Ecto neural progenitor cell (in vitro differentiated cells): Measurements from ENCODE around the gene ATXN7L1.
"Not testable (repeated sequence)": the region's sequence is repeated elsewhere in the genome, so short reads cannot be mapped to it uniquely, and the experiment has no call there.

ENCODE experiments used
- DNase-seq: peaks from one replicate; pipeline ENCODE4 v3.0.0-alpha.2; 2018; ENCODE audit warnings: low spot score

The ATXN7L1 gene

GRCh38 chr7:105613611-105614330, 262.6 kb downstream of the ATXN7L1 start:
- DNase-seq: no peak

DNA sequence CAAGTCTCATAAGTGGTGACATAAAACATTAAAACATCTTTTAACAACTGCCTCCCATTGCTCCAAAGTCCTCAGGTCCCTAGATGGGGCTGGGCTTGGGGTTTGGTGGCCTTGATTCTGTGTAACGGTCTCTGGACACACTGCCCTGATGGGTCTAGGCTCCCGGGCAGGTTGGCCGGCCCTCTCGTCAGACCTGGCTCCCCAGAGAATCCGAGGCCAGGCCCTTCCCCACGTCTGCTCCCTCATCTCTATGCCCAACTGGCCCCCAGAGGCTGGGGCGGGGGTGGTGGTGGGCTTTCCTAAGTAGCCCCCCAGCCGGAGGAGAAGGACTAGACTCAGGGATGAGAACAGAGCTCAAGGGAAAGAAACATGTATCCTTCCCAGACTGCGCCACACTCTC, 263.6 kb downstream of the ATXN7L1 start:
- no peak for DNase-seq

- DNase-seq: no peak
Measured at GRCh38 chr7:105611856-105612775, 264.3 kb downstream of the ATXN7L1 start.

DNA sequence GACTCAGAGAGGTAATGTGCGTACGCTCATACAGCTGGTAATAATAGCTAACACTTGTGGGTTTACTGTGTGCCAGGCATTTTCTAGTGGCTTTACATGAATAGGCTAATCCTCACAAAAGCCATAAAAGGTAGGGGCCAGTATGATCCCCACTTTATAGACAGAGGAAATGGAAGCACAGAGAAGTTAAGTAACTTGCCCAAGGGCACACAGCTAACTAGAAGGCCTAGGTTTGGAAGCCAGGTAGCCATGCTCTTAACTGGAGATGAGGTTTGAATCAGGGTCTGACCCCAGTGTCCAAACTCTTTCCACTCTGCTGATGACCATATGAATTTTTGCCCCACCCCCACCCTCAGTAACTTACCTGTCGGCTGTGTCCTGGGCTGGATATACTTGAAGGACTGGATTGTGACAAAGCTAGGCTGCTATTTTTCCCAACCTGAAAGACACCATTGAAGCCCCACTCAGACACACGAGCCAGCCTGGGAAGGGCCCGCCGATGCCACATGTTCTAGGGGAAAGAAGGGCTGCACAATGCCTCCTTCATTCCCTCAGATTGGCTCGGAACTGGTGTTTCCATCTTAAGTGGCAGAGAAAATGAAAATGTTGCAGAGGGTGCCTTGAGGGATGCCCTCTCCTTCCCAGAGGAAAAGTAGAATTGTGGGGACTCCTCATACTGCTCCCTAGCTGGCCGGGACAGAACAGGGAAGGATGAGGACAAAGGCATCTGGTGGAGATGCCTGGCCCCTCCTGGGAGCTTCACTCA, 266.1 kb downstream of the ATXN7L1 start:
- no peak for DNase-seq

- no peak for DNase-seq
Measured at GRCh38 chr7:105602325-105603305, 273.8 kb downstream of the ATXN7L1 start.

DNA sequence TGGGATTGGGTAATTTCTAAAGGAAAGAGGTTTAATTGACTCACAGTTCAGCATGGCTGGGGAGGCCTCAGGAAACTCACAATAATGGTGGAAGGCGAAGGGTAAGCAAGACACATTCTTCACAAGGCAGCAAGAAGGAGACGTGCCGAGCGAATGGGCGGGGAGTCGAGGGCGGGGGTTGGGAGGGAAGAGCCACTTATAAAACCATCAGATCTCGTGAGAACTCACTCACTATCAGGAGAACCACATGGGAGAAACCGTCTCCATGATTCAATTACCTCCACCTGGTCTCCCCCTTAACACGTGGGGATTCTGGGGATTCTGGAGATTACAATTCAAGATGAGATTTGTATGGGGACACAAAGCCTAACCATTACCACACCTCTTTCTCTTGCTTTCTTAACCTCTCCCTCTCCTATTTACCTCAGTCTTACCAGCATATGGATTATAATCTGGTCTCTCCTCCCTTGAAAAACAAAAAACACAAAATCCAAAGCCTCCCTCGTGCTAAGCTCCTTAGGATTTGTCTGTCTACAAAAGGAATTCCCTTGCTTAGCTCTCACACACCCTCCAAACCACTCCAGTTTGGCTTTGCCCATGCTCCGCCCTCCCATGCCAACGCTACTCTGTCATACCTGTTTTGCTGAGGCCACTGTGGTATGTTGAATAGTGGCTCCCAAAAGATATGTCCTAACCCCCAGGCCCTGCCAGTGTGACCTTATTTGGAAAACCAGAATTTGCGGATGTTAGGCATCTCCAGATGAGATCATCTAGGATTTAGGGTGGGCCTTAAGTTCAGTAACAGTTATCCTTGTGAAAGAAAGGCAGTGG, 275.5 kb downstream of the ATXN7L1 start:
- no peak for DNase-seq

DNA sequence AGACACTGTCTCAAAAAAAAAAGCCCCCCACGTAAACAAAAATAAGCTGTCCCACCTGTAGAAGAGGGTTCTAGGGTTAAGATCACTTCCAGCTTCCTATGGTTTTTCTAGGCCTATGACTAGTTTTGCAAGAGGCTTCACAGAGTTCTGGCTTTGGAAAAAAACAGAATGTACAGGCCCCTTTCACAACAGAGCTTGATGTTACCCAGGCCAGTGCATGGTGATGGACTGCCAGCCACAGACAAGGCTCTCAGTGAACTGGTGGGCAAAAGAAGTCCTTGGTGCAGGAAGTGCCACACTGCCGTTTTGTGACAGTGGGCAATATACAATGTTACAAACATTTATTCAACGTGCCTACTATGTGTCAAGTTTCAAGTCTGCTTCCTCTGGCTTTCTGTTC, 276.8 kb downstream of the ATXN7L1 start:
- DNase-seq: no peak

DNA sequence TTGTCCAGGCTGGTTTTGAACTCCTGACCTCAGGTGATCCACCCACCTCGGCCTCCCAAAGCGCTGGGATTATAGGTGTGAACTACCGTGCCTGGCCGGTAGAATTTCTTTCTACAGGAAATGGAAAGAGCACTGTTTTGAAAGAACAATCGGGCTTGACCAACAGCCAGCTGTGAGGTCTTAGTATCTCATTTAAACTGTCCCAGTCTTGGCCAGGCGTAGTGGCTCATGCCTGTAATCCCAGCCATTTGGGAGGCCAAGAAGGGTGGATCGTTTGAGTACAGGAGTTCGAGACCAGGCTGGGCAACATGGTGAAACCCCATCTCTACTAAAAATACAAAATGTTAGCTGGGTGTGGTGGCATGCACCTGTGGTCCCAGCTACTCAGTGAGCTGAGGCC, 277.3 kb downstream of the ATXN7L1 start:
- not testable (repeated sequence) for DNase-seq

DNA sequence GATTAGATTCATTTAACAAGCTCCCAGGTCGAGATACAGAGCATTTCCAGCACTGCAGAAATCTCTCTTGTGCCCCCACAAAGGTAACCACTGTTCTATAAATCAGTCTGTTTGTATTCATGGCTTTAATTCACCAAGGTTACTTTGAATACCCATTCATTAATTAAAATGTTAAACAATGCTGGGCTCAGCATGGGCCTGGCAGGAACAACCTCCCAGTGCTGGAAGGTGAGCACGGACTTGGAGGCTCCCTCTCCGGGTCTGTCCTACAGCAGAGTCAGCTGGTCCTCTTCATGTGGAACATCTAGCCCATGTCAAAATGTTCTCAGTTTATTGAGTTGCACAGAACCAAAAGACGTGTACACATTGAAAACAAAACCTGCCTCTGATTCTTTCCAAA, 279.5 kb downstream of the ATXN7L1 start:
- no peak for DNase-seq

DNA sequence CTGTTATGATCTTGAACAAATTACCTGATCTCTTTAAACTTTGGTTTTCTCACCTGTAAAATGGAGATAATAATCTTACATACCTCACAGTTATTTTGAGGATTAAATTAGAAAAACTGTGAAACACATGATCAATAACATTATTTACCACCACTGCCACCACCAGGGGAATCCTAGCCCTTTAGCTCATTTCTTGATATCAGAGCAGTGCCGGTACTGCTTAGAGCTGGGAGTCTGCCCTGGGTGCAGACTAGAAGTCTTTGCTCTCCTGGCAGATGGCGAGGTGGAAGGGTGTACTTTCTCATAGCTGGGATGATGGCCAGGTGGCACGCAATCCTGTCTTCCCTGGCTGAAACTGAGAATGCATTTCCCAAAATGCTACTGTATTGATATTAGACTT, 282.4 kb downstream of the ATXN7L1 start:
- DNase-seq: no peak

DNA sequence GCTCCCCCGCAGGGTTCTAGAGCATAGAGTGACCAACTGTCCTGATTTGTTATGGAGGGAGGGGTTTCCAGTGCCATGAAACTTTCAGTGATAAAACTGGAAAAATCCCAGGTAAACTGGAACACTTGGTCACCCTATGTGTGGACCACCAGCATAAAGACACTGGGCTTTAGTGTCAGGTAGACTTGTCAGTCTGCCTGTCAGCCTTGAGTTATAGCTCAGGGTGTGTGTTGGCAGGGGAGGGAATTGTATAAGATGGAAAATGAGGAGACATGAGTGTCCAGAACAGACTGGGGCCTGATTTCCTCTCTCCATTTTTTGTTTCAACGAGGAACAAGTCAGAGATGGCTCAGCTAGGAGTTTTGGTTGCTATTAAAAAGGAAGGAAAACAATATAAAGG, 284.9 kb downstream of the ATXN7L1 start:
- no peak for DNase-seq

GRCh38 chr7:105590793-105591192, 285.6 kb downstream of the ATXN7L1 start:
- DNase-seq: no peak

- DNase-seq: peak; percentile 57
Measured at GRCh38 chr7:105589356-105590077, 286.9 kb downstream of the ATXN7L1 start.

- no peak for DNase-seq
Measured at GRCh38 chr7:105587909-105588635, 288.3 kb downstream of the ATXN7L1 start.

DNA sequence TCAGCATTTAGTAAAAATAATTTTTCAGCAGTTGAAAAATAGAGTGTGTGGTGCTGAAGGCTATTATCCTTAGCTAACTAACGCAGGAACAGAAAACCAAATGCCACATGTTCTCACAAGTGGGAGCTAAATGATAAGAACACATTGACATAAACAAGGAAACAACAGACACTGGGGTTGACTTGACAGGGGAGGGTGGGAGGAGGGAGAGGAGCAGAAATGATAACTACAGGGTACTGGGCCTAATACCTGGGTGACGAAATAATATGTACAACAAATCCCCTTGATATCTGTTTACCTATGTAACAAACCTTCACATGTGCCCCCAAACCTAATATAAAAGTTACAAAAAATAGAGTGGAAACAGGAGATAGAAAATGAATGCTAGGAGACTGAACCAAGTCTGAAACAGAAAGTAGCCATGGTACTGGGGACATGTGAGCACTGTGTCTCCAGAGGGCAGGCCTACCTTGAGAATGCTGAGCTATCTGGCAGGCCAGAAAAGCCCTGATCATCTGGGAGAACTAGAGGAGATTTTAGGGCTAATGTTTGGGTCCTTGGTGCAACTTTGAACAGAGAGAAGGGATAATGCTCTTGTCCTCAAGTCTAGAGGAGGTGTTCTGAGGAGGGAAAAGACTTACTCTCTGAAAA, 290.4 kb downstream of the ATXN7L1 start:
- DNase-seq: no peak

- no peak for DNase-seq
Measured at GRCh38 chr7:105584165-105584564, 292.2 kb downstream of the ATXN7L1 start.

GRCh38 chr7:105583061-105583460, 293.3 kb downstream of the ATXN7L1 start:
- no peak for DNase-seq

DNA sequence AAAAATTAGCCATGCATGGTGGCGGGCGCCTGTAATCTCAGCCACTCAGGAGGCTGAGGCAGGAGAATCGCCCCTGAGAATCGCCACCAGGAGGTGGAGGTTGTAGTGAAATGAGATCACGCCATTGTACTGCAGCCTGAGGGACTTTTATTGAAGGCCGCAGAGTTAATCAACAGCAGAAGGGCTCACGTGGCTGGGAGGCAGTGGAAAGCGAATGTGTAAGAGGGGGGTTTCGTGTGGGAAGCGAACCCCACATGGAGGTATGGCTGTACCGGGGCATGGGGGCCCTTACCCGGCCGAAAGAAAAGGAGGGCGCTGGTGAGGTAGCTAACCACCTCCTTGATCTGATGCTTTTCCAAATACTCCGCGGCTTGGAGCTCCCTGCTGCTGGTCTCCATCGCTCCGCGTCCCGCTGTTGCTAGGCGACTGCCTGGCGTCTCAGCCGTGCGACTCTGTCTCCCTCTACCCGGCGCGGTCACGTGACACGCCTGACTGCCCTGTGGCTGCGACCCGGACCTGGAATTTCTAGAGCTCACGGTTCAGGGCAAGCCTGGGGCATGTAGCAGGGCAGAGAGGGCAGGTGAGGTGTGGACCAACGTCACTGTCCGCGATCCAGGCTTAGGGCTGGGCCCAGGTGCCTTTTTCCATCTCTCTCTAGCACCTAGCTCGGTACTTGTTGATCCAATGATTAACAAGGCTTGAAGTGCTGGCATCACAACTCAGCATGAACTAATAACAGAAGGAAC, 295.2 kb downstream of the ATXN7L1 start, which contains the start of gene EFCAB10:
Gene EFCAB10 (minus strand): TSS at position 428 of the 746 bp plus-strand sequence. CDS start 30 bp downstream, at position 398.
- DNase-seq: peak; percentile 95
